GM21390 (cell line): ENCODE results near the gene OR14A2.
"Not testable (repeated sequence)": the region's sequence is repeated elsewhere in the genome, so short reads cannot be mapped to it uniquely, and the experiment has no call there.

Experiments used
- ATAC-seq: cut with Tn5 transposase; IDR thresholded peaks from one replicate; pipeline ENCODE4 v1.9.1; 2021; ENCODE audit not compliant: unreplicated experiment

The OR14A2 gene

GRCh38 chr1:247748041-247748440 lies at the start of gene OR14A2:
TSS of gene OR14A2 (minus strand) at chr1:247748141.
- no peak for ATAC-seq

- no peak for ATAC-seq
These were observed 49.6 kb upstream of the OR14A2 start for GRCh38 chr1:247797518-247797917.

- ATAC-seq, result no peak
These were observed 21.7 kb upstream of the OR14A2 start for GRCh38 chr1:247769603-247770002.

GRCh38 chr1:247760456-247760855 lies 12.5 kb upstream of the OR14A2 start, which contains the start of gene OR1C1:
TSS of gene OR1C1 (minus strand) at chr1:247760556. CDS start at chr1:247758406, 2,150 bp downstream.
- no peak for ATAC-seq

DNA sequence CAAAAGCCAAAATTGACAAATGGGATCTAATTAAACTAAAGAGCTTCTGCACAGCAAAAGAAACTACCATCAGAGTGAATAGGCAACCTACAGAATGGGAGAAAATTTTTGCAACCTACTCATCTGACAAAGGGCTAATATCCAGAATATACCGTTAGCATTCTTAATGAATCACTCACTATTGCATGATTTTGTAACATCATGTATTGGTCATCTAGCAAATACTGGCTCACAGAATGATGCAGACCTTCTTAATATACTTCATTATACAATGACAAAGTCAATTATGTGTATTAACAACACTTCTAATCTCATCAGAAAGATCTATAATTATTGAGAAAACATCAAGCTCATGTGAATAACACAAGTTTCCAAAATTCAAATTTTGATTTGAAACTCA lies 6.4 kb upstream of the OR14A2 start:
- not testable (repeated sequence) for ATAC-seq

- no peak for ATAC-seq
These were observed 1.9 kb upstream of the OR14A2 start for GRCh38 chr1:247749870-247750269.

- no peak for ATAC-seq
These were observed 325 bp downstream of the OR14A2 start for GRCh38 chr1:247747616-247748015.

GRCh38 chr1:247746391-247746935 lies 1.5 kb downstream of the OR14A2 start:
- no peak for ATAC-seq

- ATAC-seq, result not testable (repeated sequence)
These were observed 5.7 kb downstream of the OR14A2 start for GRCh38 chr1:247742215-247742760.

GRCh38 chr1:247741756-247742155 lies 6.2 kb downstream of the OR14A2 start:
- ATAC-seq, result no peak

- no peak for ATAC-seq
These were observed 7.2 kb downstream of the OR14A2 start for GRCh38 chr1:247740721-247741120.

- no peak for ATAC-seq
These were observed 9.6 kb downstream of the OR14A2 start, which contains the start of gene OR14K1 for GRCh38 chr1:247738315-247738714. TSS of gene OR14K1 (plus strand) at chr1:247738615. CDS start at chr1:247738615, 0 bp downstream.

DNA sequence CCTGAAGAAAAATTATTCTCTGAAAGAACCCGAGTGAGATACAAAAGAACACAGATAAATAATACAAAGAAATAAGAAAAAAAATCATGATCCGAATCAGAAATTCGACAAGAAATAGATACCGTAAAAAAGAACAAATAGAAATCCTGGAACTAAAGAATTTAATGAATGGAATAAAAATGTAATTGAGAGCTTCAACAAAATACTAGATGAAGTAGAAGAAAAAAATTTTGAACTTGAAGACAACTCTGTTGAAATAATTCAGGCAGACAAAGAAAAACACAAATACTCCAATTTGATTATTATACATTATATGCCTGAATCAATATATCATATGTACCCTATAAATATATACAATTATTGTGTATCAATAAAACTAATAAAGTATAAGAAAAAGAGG lies 26.7 kb downstream of the OR14A2 start:
- no peak for ATAC-seq

DNA sequence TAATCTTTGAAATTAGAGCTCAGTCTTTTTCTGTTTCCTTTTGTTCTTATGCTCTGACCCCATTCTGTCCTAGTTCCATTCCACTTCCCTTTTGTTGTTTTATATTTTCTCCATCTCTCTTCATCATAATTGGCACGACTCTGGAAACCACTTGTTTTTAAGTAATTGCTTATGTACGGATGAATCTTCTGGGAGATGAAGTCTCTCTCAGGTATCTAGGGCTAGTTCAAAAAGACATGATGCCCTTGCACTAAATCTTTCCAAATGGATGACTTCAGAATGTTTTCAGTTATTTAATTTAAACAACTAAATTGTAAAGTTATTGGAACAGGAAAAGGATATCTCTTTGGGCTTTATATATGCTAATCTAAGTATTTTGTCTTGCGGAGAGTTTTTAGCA lies 31.4 kb downstream of the OR14A2 start, which contains the start of gene OR6F1:
Gene OR6F1 (minus strand): TSS at position 101 of the 400 bp plus-strand sequence. CDS start 3,891 bp downstream, outside the sequence.
- no peak for ATAC-seq

GRCh38 chr1:247713753-247714152 lies 34.2 kb downstream of the OR14A2 start:
- ATAC-seq, result no peak

- ATAC-seq, result not testable (repeated sequence)
These were observed 37.3 kb downstream of the OR14A2 start for GRCh38 chr1:247710681-247711080.

- no peak for ATAC-seq
These were observed 46.6 kb downstream of the OR14A2 start for GRCh38 chr1:247701338-247701737.

GRCh38 chr1:247681288-247681897 lies 66.5 kb downstream of the OR14A2 start:
- peak; percentile 96 for ATAC-seq

GRCh38 chr1:247680171-247680570 lies 67.8 kb downstream of the OR14A2 start:
- no peak for ATAC-seq

- ATAC-seq, result no peak
These were observed 68.3 kb downstream of the OR14A2 start, which contains the start of gene OR13G1 for GRCh38 chr1:247679639-247680038. TSS of gene OR13G1 (minus strand) at chr1:247679739. CDS start at chr1:247673041, 6,698 bp downstream.
